HepG2 (cell line): Measurements from ENCODE around the gene IFIT1B. TPM values are rescaled to one million over a fixed set of nuclear protein-coding genes. Genes with fewer than 3 reads are reported as not detected.

ENCODE experiments used
- ATAC-seq: fragments of 200-7000 bp; cut with Tn5 transposase; 3 replicates; pipeline ENCODE4 v1.9.1; 2020; ENCODE audit warnings: mild to moderate bottlenecking, moderate library complexity
- BruUV-seq: library from RNA; stranded (reverse); fragments of 400-500 nt; replicated peaks from 2 replicates; lab custom pipeline; 2021; lab: Mats Ljungman, UMichigan
- CTCF ChIA-PET: fragments of 300-600 bp; formaldehyde crosslinking; extraction: SDS; loops from one replicate; lab custom pipeline; 2021; ENCODE audit warnings: low total read pairs, inconsistent platforms, low intra/inter-chr PET ratio; lab: Yijun Ruan, JAX
- POLR2A ChIA-PET: fragments of 350-600 bp; sonication (Branson Sonifier 250); formaldehyde crosslinking; loops from one replicate; lab custom pipeline; 2020; ENCODE audit warnings: antibody characterized with exemption, inconsistent platforms; lab: Yijun Ruan, JAX
- DNase-seq: peaks from one replicate; pipeline ENCODE4 v3.0.0-alpha.2; 2015; ENCODE audit warnings: low spot score
- FAIRE-seq: peaks from 3 replicates; lab custom pipeline; 2011; peaks lifted over from hg19 to GRCh38; lab: Jason Lieb, UNC
- H2AFZ ChIP-seq: one replicate; pipeline ENCODE4 v1.6.1; 2011; ENCODE audit warnings: low read length, inconsistent platforms
- H3K27ac ChIP-seq: fragments of 300-600 bp; 3 replicates; pipeline ENCODE4 v1.8.0; 2011; ENCODE audit warnings: mixed run types, mild to moderate bottlenecking, mixed read lengths, low read length, inconsistent platforms; ENCODE audit not compliant: insufficient read depth; ENCODE audit errors: extremely low read length
- H3K27me3 ChIP-seq, 2 experiments: fragments of 200-600 bp in 1 of 2; 2 replicates in 1 of 2; 3 replicates in 1 of 2; pipeline versions ENCODE4 v1.6.0 to v1.8.0; 2011; ENCODE audit warnings: low read length in 2 of 2, mild to moderate bottlenecking in 2 of 2, moderate library complexity in 2 of 2, inconsistent platforms in 1 of 2; ENCODE audit not compliant: insufficient read depth in 2 of 2, control insufficient read depth in 1 of 2
- H3K36me3 ChIP-seq, 2 experiments: fragments of 200-600 bp in 1 of 2; replicated peaks in 1 of 2; 2 replicates in 1 of 2; 3 replicates in 1 of 2; pipeline versions ENCODE4 v1.5.1 to v1.8.0; 2011; ENCODE audit warnings: low read length in 2 of 2, inconsistent platforms in 1 of 2; ENCODE audit not compliant: insufficient read depth in 2 of 2, control insufficient read depth in 1 of 2
- H3K4me1 ChIP-seq: 2 replicates; pipeline ENCODE4 v1.5.1; 2012; ENCODE audit warnings: low read length, inconsistent platforms; ENCODE audit not compliant: insufficient read depth
- H3K4me2 ChIP-seq: 2 replicates; pipeline ENCODE4 v1.6.0; 2011; ENCODE audit warnings: low read depth, low read length, inconsistent platforms
- H3K4me3 ChIP-seq, 3 experiments: fragments of 200-600 bp in 1 of 3; sonication (generic), shearing (Covaris generic) in 1 of 3; replicated peaks in 1 of 3; 2 replicates each; pipeline ENCODE4 v1.5.1; 2011 to 2016; ENCODE audit warnings: low read length in 3 of 3, inconsistent platforms in 2 of 3, low read depth in 2 of 3, mild to moderate bottlenecking in 2 of 3, control low read depth in 1 of 3, mixed read lengths in 1 of 3; ENCODE audit not compliant: insufficient read depth in 1 of 3
- H3K79me2 ChIP-seq: one replicate; pipeline ENCODE4 v1.6.1; 2011; ENCODE audit warnings: low read length, inconsistent platforms; ENCODE audit not compliant: insufficient read depth
- H3K9ac ChIP-seq: 2 replicates; pipeline ENCODE4 v1.6.0; 2011; ENCODE audit warnings: mild to moderate bottlenecking, low read depth, low read length, inconsistent platforms; ENCODE audit not compliant: insufficient read depth
- H3K9me3 ChIP-seq: 2 replicates; pipeline ENCODE4 v1.5.1; 2012; ENCODE audit warnings: mild to moderate bottlenecking, low read length
- H4K20me1 ChIP-seq: 2 replicates; pipeline ENCODE4 v1.6.0; 2011; ENCODE audit warnings: inconsistent platforms, mild to moderate bottlenecking, low read length, moderate library complexity; ENCODE audit not compliant: insufficient read depth
- CEBPB ChIP-seq: IDR thresholded peaks from 2 replicates; pipeline ENCODE4 v1.6.1; 2011; ENCODE audit warnings: low read depth, low read length, improper control_type of control experiment, borderline replicate concordance
- CEBPG ChIP-seq: IDR thresholded peaks from 2 replicates; pipeline ENCODE4 v1.6.1; 2016
- KLF6 ChIP-seq: IDR thresholded peaks from 2 replicates; pipeline ENCODE4 v1.8.0; 2016; ENCODE audit warnings: missing biosample characterization, missing genetic modification reagents
- NR2C2 ChIP-seq: sonication (generic); formaldehyde crosslinking; IDR thresholded peaks from 2 replicates; pipeline ENCODE4 v1.4.0; 2020; ENCODE audit warnings: missing genetic modification reagents, mild to moderate bottlenecking, moderate library complexity, borderline replicate concordance
- POLR2A ChIP-seq, 2 experiments: IDR thresholded peaks; 2 replicates each; pipeline ENCODE4 v1.6.1; 2011; ENCODE audit warnings: low read depth in 2 of 2, low read length in 2 of 2, mild to moderate bottlenecking in 1 of 2, moderate library complexity in 1 of 2; ENCODE audit not compliant: insufficient read depth in 1 of 2
- ZBTB38 ChIP-seq: sonication (generic); formaldehyde crosslinking; IDR thresholded peaks from 2 replicates; pipeline ENCODE4 v1.5.1; 2020; ENCODE audit warnings: mild to moderate bottlenecking, missing genetic modification reagents
- ZNF558 ChIP-seq: sonication (generic); formaldehyde crosslinking; IDR thresholded peaks from 2 replicates; pipeline ENCODE4 v1.9.0; 2022; ENCODE audit warnings: mild to moderate bottlenecking, missing genetic modification reagents, borderline replicate concordance
- ZNF670 ChIP-seq: sonication (generic); formaldehyde crosslinking; IDR thresholded peaks from 2 replicates; pipeline ENCODE4 v1.8.0; 2022; ENCODE audit warnings: mild to moderate bottlenecking, missing genetic modification reagents, borderline replicate concordance
- WGBS: methylation state at CpG from one replicate; pipeline ENCODE4 v1.1.6; 2017; ENCODE audit warnings: low lambda C conversion rate; 5-methylcytosine and 5-hydroxymethylcytosine counted together
- in situ Hi-C: cut with HindIII; loops from 2 replicates; pipeline ENCODE4 v1.10.0; 2017; ENCODE audit warnings: low pct_unique_long_range_greater_than_20kb; ENCODE audit not compliant: extremely low pct_ligation_motif_present
- intact Hi-C: fragments of 100-400 bp; cut with micrococcal nuclease; formaldehyde crosslinking; loops from one replicate; pipeline ENCODE4 v1.10.0; 2022; ENCODE audit not compliant: unreplicated experiment
- polyA plus RNA-seq, 8 experiments: library from polyadenylated mRNA; depleted of rRNA in 3 of 8; stranded (reverse) in 7 of 8; unstranded in 1 of 8; fragments of >200 nt; fragmentation: Illumina TruSeq in 4 of 8; extraction: Trizol in 4 of 8; gene quantifications; 2 replicates each; pipeline versions ENCODE4 v1.2.1 to v1.2.3, GENCODE V29; 2011 to 2016; ENCODE audit warnings: low read depth in 4 of 8, missing spikeins in 1 of 8, mixed read lengths in 1 of 8; ENCODE audit not compliant: insufficient read depth in 1 of 8
- total RNA-seq, 5 experiments: library from RNA; depleted of rRNA; stranded (reverse); fragments of >200 nt; fragmentation: Illumina TruSeq; extraction: Trizol; gene quantifications; 2 replicates each; pipeline ENCODE4 v1.2.3, GENCODE V29; 2016; ENCODE audit warnings: low read depth in 1 of 5
- TF ChIP-seq, protein P1 (sequence below): sonication (generic); formaldehyde crosslinking; IDR thresholded peaks from 2 replicates; pipeline ENCODE4 v1.5.0; 2020; ENCODE audit warnings: mild to moderate bottlenecking, missing genetic modification reagents
- TF ChIP-seq, protein P2 (sequence below): sonication (generic); formaldehyde crosslinking; IDR thresholded peaks from 2 replicates; pipeline ENCODE4 v1.4.0; 2020; ENCODE audit warnings: missing genetic modification reagents; ENCODE audit errors: not compliant biosample characterization
- TF ChIP-seq, protein P3 (sequence below): sonication (generic); formaldehyde crosslinking; IDR thresholded peaks from 2 replicates; pipeline ENCODE4 v1.4.0; 2020; ENCODE audit warnings: low read depth, missing genetic modification reagents
- TF ChIP-seq, protein P4 (sequence below): sonication (generic); formaldehyde crosslinking; IDR thresholded peaks from 2 replicates; pipeline ENCODE4 v1.8.0; 2022; ENCODE audit warnings: missing genetic modification reagents, mild to moderate bottlenecking, borderline replicate concordance

IFIT1B gene
- total and polyA plus RNA-seq, 2 of the 13 experiments (the other 11 are each of a cell fraction or from before 2014, with no cell fraction given) = not detected

DNA sequence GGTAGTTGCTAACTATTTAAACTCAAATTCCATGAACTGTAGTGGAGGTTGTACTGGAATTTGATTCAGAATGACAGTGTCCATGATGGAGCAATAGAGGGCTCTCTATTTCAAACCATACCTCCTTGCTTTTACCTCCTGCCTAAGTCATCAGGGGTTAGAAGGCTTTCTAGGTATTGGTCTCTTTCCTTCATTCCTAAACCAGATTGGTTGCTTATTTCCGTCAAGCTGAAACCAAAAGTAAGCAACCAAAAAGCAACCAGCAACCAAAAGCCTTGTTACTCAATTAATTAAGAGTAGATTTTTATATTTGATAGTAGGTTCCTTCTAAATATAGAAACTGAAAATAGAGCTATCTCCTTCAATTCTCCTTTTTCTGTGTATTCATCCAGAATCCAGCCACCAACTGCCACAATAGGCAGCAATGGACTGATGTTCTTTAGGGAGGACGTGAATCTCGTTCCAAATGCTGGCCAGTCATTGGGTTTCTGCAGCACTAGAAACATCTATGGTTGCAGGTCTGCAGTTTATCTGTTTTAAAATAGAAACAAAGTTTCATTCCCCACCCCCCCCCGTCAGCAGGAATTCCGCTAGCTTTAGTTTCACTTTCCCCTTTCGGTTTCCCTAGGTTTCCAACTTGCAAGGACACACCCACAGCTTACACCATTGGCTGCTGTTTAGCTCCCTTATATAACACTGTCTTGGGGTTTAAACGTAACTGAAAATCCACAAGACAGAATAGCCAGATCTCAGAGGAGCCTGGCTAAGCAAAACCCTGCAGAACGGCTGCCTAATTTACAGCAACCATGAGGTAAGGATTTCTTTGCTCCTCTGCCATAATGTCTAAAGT is 14.3 kb downstream of the IFIT1B start, which contains the start of gene IFIT1 (continued):
- TF ChIP-seq POLR2A (IDR thresholded peaks at IDR 0.05; ENCODE audit: insufficient read depth in 1 of 2, low read depth in 2 of 2, low read length in 2 of 2) = 0 out of 4 replicates have a peak, but pooled peaks of 1 of the 2 experiments have one; percentile 32
- TF ChIP-seq, all 625 proteins: peak for 24

DNA sequence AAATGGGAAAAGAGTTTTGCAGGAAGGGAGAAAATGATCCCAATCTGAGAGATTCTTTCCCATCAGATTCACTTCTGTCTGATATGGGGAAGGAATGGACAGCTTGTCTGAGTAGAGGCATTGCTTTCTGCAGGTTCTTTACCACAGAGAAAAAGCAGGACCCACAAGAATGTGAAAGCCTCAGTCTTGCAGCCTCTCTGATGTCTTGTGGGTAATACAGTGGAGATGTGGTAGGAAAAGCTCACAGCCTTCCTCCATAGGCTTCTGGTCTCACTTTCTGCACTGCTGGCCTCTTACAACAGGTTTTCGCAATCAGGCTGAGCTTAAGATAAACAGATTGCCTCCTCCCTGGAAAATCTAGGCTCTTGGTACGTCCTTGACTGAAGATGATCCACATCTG is 15.1 kb downstream of the IFIT1B start:
- peak overlapping the region; percentile 55 for H2AFZ ChIP-seq
- H4K20me1 ChIP-seq = no peaks in the 10 kb centered on the region
- H3K4me3 ChIP-seq = peak overlapping the region; percentile 68 to 88 (median 78); a peak in 5 of 6 replicates
- no peaks in the 10 kb centered on the region for H3K9me3 ChIP-seq
- no peaks in the 10 kb centered on the region for H3K27me3 ChIP-seq
- H3K4me2 ChIP-seq = peak overlapping the region; percentile 72
- no peaks in the 10 kb centered on the region for H3K79me2 ChIP-seq
- ChIA-PET CTCF (no interaction called here), POLR2A (interaction anchor here (1.0 to 1.8 kb wide), 9 partner anchors 19 to 308 kb away, joined by 3 to 13 read pairs (median 5); partner anchors contain the start of genes IFIT3, IFIT5, KIF20B and LIPA)
- ATAC-seq (peak; percentile 73), FAIRE-seq (peak; percentile 32), DNase-seq (no peak)
- no peaks in the 10 kb centered on the region for H3K36me3 ChIP-seq
- intact Hi-C loops (loop anchor here (1.0 to 2.0 kb wide), 2 partner anchors 18 to 21 kb away; partner anchors contain the start of gene IFIT5), in situ Hi-C loops (no loop called here)
- WGBS = 20% methylated on average over 1 of the region's 2 CpGs
- peak overlapping the region; percentile 66 for H3K27ac ChIP-seq
- H3K9ac ChIP-seq = peak overlapping the region; percentile 54; the same call in 1 of the 2 replicates
- no TSS peak for BruUV-seq
- peaks cover 16% of the 10 kb centered on the region for H3K4me1 ChIP-seq
- TF ChIP-seq CEBPG (CRISPR knock-in tag) = peak; percentile 71; the same call in 1 of the 2 replicates
- TF ChIP-seq, protein P1, sequence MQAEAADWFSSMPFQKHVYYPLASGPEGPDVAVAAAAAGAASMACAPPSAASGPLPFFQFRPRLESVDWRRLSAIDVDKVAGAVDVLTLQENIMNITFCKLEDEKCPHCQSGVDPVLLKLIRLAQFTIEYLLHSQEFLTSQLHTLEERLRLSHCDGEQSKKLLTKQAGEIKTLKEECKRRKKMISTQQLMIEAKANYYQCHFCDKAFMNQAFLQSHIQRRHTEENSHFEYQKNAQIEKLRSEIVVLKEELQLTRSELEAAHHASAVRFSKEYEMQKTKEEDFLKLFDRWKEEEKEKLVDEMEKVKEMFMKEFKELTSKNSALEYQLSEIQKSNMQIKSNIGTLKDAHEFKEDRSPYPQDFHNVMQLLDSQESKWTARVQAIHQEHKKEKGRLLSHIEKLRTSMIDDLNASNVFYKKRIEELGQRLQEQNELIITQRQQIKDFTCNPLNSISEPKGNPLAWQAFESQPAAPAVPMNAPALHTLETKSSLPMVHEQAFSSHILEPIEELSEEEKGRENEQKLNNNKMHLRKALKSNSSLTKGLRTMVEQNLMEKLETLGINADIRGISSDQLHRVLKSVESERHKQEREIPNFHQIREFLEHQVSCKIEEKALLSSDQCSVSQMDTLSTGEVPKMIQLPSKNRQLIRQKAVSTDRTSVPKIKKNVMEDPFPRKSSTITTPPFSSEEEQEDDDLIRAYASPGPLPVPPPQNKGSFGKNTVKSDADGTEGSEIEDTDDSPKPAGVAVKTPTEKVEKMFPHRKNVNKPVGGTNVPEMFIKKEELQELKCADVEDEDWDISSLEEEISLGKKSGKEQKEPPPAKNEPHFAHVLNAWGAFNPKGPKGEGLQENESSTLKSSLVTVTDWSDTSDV = no peak
- TF ChIP-seq KLF6 (CRISPR knock-in tag) = no peak
- TF ChIP-seq, protein P2, sequence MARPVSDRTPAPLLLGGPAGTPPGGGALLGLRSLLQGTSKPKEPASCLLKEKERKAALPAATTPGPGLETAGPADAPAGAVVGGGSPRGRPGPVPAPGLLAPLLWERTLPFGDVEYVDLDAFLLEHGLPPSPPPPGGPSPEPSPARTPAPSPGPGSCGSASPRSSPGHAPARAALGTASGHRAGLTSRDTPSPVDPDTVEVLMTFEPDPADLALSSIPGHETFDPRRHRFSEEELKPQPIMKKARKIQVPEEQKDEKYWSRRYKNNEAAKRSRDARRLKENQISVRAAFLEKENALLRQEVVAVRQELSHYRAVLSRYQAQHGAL (CRISPR knock-in tag) = no peak
- 0 out of 2 replicates have a peak, but pooled peaks have one; percentile 6 for TF ChIP-seq NR2C2
- TF ChIP-seq, protein P3, sequence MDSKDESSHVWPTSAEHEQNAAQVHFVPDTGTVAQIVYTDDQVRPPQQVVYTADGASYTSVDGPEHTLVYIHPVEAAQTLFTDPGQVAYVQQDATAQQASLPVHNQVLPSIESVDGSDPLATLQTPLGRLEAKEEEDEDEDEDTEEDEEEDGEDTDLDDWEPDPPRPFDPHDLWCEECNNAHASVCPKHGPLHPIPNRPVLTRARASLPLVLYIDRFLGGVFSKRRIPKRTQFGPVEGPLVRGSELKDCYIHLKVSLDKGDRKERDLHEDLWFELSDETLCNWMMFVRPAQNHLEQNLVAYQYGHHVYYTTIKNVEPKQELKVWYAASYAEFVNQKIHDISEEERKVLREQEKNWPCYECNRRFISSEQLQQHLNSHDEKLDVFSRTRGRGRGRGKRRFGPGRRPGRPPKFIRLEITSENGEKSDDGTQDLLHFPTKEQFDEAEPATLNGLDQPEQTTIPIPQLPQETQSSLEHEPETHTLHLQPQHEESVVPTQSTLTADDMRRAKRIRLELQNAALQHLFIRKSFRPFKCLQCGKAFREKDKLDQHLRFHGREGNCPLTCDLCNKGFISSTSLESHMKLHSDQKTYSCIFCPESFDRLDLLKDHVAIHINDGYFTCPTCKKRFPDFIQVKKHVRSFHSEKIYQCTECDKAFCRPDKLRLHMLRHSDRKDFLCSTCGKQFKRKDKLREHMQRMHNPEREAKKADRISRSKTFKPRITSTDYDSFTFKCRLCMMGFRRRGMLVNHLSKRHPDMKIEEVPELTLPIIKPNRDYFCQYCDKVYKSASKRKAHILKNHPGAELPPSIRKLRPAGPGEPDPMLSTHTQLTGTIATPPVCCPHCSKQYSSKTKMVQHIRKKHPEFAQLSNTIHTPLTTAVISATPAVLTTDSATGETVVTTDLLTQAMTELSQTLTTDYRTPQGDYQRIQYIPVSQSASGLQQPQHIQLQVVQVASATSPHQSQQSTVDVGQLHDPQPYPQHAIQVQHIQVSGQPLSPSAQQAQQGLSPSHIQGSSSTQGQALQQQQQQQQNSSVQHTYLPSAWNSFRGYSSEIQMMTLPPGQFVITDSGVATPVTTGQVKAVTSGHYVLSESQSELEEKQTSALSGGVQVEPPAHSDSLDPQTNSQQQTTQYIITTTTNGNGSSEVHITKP = peak; percentile 66; the same call in 1 of the 2 replicates
- TF ChIP-seq, protein P4, sequence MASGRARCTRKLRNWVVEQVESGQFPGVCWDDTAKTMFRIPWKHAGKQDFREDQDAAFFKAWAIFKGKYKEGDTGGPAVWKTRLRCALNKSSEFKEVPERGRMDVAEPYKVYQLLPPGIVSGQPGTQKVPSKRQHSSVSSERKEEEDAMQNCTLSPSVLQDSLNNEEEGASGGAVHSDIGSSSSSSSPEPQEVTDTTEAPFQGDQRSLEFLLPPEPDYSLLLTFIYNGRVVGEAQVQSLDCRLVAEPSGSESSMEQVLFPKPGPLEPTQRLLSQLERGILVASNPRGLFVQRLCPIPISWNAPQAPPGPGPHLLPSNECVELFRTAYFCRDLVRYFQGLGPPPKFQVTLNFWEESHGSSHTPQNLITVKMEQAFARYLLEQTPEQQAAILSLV (CRISPR knock-in tag) = no peak
- TF ChIP-seq ZBTB38 (CRISPR knock-in tag) = no peak
- TF ChIP-seq ZNF558 (CRISPR knock-in tag) = no peak
- TF ChIP-seq ZNF670 (CRISPR knock-in tag) = no peak
- peak; percentile 38; the same call in 1 of the 2 replicates for TF ChIP-seq CEBPB
